Measurements from ENCODE around the gene BAG1.

The BAG1 gene

DNA sequence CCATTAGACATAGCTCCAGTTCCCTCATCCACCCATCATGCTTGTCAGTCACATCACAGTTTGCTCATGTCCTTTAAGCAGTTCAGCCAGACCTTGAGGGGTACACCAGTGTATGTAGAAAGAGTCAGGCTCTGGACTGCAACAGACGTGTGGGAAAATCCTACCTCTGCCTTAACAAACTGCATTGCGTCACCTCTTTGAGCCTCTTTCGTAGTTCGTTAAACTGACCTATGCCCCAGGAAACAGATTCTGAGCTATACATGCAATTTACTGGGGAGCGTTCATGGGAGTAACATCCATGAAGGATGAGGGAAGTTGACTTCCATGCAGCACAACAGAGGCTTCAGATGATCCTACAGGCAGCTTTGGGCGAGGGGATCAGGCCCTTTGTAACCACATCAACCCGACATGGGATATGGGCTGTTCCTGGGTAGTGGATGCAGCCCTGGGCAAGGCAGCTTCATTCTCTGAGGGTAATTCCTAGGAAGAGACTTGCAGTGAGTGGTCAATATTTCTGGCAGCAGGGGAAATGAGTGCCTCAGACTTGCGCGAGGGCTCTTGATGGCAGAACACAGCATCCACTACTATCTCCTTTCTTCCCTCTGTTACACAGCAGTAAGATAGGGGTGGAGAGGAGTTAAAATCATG is 20.2 kb downstream of the BAG1 start:
- no peak for DNase-seq (ENCODE audit: low read depth in 1 of 2, low spot score in 1 of 2)
- no peak overlapping the region for H3K27ac ChIP-seq (replicated peaks)
- no peak for TF ChIP-seq POLR2AphosphoS5 (IDR thresholded peaks at IDR 0.05; ENCODE audit: low read depth)
- no peak for TF ChIP-seq SPI1 (IDR thresholded peaks at IDR 0.05; ENCODE audit: borderline replicate concordance, low read depth)
- TF ChIP-seq GABPA (IDR thresholded peaks at IDR 0.05; ENCODE audit: low read depth) = no peak
- TF ChIP-seq, protein P1, sequence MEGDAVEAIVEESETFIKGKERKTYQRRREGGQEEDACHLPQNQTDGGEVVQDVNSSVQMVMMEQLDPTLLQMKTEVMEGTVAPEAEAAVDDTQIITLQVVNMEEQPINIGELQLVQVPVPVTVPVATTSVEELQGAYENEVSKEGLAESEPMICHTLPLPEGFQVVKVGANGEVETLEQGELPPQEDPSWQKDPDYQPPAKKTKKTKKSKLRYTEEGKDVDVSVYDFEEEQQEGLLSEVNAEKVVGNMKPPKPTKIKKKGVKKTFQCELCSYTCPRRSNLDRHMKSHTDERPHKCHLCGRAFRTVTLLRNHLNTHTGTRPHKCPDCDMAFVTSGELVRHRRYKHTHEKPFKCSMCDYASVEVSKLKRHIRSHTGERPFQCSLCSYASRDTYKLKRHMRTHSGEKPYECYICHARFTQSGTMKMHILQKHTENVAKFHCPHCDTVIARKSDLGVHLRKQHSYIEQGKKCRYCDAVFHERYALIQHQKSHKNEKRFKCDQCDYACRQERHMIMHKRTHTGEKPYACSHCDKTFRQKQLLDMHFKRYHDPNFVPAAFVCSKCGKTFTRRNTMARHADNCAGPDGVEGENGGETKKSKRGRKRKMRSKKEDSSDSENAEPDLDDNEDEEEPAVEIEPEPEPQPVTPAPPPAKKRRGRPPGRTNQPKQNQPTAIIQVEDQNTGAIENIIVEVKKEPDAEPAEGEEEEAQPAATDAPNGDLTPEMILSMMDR (IDR thresholded peaks at IDR 0.05; ENCODE audit: insufficient read depth, low read length) = no peak
- TF ChIP-seq, protein P2, sequence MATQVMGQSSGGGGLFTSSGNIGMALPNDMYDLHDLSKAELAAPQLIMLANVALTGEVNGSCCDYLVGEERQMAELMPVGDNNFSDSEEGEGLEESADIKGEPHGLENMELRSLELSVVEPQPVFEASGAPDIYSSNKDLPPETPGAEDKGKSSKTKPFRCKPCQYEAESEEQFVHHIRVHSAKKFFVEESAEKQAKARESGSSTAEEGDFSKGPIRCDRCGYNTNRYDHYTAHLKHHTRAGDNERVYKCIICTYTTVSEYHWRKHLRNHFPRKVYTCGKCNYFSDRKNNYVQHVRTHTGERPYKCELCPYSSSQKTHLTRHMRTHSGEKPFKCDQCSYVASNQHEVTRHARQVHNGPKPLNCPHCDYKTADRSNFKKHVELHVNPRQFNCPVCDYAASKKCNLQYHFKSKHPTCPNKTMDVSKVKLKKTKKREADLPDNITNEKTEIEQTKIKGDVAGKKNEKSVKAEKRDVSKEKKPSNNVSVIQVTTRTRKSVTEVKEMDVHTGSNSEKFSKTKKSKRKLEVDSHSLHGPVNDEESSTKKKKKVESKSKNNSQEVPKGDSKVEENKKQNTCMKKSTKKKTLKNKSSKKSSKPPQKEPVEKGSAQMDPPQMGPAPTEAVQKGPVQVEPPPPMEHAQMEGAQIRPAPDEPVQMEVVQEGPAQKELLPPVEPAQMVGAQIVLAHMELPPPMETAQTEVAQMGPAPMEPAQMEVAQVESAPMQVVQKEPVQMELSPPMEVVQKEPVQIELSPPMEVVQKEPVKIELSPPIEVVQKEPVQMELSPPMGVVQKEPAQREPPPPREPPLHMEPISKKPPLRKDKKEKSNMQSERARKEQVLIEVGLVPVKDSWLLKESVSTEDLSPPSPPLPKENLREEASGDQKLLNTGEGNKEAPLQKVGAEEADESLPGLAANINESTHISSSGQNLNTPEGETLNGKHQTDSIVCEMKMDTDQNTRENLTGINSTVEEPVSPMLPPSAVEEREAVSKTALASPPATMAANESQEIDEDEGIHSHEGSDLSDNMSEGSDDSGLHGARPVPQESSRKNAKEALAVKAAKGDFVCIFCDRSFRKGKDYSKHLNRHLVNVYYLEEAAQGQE (IDR thresholded peaks at IDR 0.05; ENCODE audit: insufficient replicate concordance, low read depth) = no peak
- H3K4me3 ChIP-seq (replicated peaks; ENCODE audit: insufficient read depth, low read length) = no peak overlapping the region
- no peaks in the 10 kb centered on the region for H3K27me3 ChIP-seq (ENCODE audit: insufficient read depth, poor library complexity, severe bottlenecking)

DNA sequence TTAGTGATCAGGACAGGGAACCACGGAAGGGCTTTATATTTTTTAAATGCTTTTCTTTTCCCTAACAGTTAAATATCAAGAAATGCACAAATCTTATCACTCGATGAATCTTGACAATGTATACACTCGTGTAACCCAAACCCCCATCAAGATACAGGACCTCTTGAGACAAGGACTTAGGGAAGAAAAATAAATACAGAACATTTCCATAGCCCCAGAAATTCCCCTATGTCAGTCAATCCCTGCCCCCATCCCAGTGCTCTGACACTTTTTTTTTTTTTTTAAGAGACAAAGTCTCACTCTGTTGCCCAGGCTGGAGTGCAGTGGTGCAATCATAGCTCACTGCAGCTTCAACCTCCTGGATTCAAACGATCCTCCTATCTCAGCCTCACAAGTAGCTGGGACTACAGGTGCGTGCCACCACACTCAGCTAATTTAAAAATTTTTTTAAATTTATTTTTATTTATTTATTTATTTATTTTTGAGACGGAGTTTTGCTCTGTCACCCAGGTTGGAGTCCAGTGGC is 21.8 kb downstream of the BAG1 start:
- DNase-seq (ENCODE audit: low read depth in 1 of 2, low spot score in 1 of 2) = no peak
- Histone ChIP-seq H3K27me3 (ENCODE audit: insufficient read depth, poor library complexity, severe bottlenecking) (no peaks in the 10 kb centered on the region), H3K27ac (replicated peaks) (no peak overlapping the region), H3K4me3 (replicated peaks; ENCODE audit: insufficient read depth, low read length) (no peak overlapping the region)
- TF ChIP-seq, protein P2 (IDR thresholded peaks at IDR 0.05; ENCODE audit: insufficient replicate concordance, low read depth) = no peak
- TF ChIP-seq SPI1 (IDR thresholded peaks at IDR 0.05; ENCODE audit: borderline replicate concordance, low read depth) = no peak

- Histone ChIP-seq H3K4me3 (replicated peaks; ENCODE audit: insufficient read depth, low read length) (no peak overlapping the region), H3K27ac (replicated peaks) (no peak overlapping the region), H3K27me3 (ENCODE audit: insufficient read depth, poor library complexity, severe bottlenecking) (no peaks in the 10 kb centered on the region)
- DNase-seq (ENCODE audit: low read depth in 1 of 2, low spot score in 1 of 2) = no peak
- TF ChIP-seq, protein P2 (IDR thresholded peaks at IDR 0.05; ENCODE audit: insufficient replicate concordance, low read depth) = no peak
- no peak for TF ChIP-seq POLR2AphosphoS5 (IDR thresholded peaks at IDR 0.05; ENCODE audit: low read depth)
- TF ChIP-seq GABPA (IDR thresholded peaks at IDR 0.05; ENCODE audit: low read depth) = no peak
- no peak for TF ChIP-seq SPI1 (IDR thresholded peaks at IDR 0.05; ENCODE audit: borderline replicate concordance, low read depth)
- TF ChIP-seq, protein P1 (IDR thresholded peaks at IDR 0.05; ENCODE audit: insufficient read depth, low read length) = no peak
Measured at GRCh38 chr9:33241298-33241697, 23.2 kb downstream of the BAG1 start.

All from HL-60 (cell line).